Liver (tissue), 2 donors: Measurements from ENCODE around the gene ZNF816.

Source experiments
- JUND ChIP-seq, 2 donors: IDR thresholded peaks; 2 replicates each; pipeline ENCODE4 v1.6.1; 2016; ENCODE audit warnings: antibody characterized with exemption in 2 of 2
- NR2F2 ChIP-seq: IDR thresholded peaks from 2 replicates; pipeline ENCODE4 v1.6.1; 2016; ENCODE audit warnings: antibody characterized with exemption
- donor health status: healthy.

GRCh38 chr19:52961981-52962380, 700 bp downstream of the ZNF816 start:
- TF ChIP-seq NR2F2 (no peak), JUND (IDR thresholded peaks at IDR 0.05) (no peak)
